ENCODE results near the gene AGFG2.

The AGFG2 gene

GRCh38 chr7:100613412-100614175 is 74.6 kb downstream of the AGFG2 start:
- no peak for DNase-seq (ENCODE audit: low read depth)

GRCh38 chr7:100614308-100614861 is 75.4 kb downstream of the AGFG2 start:
- DNase-seq (ENCODE audit: low read depth), result no peak

Measured in stimulated activated CD8-positive, alpha-beta memory T cell treated with anti-CD3 and anti-CD28 coated beads, Interleukin-12 subunit alpha, Interleukin-12 subunit beta, amount 100 ng/mL, for 1 hour (primary cell).